ENCODE results near the gene PARN.
"Not testable (repeated sequence)": the region's sequence is repeated elsewhere in the genome, so short reads cannot be mapped to it uniquely, and the experiment has no call there.

The PARN gene

DNA sequence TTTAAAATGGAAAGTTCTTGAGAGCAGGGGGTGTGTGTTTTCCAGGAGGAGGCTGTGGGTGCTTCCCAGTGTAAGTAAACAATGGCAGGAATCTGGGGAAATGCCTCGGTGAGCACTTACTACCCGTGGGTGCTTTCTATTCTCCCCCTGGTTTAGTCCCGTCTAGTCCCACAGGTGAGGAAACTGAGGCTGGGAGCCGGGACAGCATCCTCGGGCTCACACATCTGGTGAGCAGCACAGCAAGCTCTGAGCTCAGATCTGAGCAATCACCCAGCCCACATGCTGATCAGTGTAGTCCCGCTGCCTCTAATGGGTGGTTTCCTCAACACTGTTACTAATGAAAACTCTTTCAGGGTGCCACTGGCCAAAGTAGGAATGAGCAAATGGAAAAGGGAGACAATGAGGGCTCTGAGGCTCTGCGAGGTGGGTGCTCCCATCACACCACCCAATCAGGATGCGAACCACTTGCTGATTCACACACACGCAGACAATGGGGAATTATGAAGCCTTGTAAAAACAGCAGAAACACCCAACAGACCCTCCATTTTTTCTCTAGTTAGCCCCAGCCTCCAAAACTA, 202.6 kb downstream of the PARN start:
- Histone ChIP-seq H3K9ac (no peak overlapping the region), H3K4me1 (peaks cover 9% of the 10 kb centered on the region), H2AFZ (no peak overlapping the region), H3K27me3 (ENCODE audit: control insufficient read depth, insufficient read depth, low read length) (no peaks in the 10 kb centered on the region), H3K27ac (no peak overlapping the region), H3K79me2 (no peaks in the 10 kb centered on the region), H3K4me3 (ENCODE audit: low read depth, low read length) (no peak overlapping the region), H3K9me3 (ENCODE audit: control insufficient read depth, low read length) (no peaks in the 10 kb centered on the region), H3K36me3 (ENCODE audit: control insufficient read depth, insufficient read depth, low read length) (no peaks in the 10 kb centered on the region), H3K4me2 (ENCODE audit: low read length) (no peak overlapping the region)
- TF ChIP-seq, protein P1, sequence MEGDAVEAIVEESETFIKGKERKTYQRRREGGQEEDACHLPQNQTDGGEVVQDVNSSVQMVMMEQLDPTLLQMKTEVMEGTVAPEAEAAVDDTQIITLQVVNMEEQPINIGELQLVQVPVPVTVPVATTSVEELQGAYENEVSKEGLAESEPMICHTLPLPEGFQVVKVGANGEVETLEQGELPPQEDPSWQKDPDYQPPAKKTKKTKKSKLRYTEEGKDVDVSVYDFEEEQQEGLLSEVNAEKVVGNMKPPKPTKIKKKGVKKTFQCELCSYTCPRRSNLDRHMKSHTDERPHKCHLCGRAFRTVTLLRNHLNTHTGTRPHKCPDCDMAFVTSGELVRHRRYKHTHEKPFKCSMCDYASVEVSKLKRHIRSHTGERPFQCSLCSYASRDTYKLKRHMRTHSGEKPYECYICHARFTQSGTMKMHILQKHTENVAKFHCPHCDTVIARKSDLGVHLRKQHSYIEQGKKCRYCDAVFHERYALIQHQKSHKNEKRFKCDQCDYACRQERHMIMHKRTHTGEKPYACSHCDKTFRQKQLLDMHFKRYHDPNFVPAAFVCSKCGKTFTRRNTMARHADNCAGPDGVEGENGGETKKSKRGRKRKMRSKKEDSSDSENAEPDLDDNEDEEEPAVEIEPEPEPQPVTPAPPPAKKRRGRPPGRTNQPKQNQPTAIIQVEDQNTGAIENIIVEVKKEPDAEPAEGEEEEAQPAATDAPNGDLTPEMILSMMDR (IDR thresholded peaks at IDR 0.05), result no peak

DNA sequence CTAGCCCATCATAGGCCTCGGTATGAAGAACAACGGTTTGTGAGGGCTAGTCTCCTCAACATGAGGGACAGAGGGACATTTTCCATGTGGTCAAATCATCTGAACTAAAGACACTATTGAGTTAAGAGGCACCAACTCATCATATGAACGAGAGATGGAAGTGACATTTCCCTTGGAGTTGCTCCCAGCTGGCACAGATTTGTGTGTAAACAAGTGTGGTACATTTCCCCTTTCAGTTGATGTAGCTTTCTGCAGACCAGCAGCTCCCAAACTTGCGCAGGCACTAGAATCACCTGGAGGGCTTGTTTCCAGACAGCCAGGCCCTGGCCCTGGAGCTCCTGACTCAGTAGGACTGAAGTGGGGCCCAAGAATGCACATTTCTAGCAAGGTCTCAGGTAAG, 205.5 kb downstream of the PARN start:
- Histone ChIP-seq H3K9ac (no peak overlapping the region), H3K4me3 (ENCODE audit: low read depth, low read length) (no peak overlapping the region), H3K9me3 (ENCODE audit: control insufficient read depth, low read length) (no peaks in the 10 kb centered on the region), H3K4me2 (ENCODE audit: low read length) (no peak overlapping the region), H3K4me1 (peaks cover 8% of the 10 kb centered on the region), H3K79me2 (no peaks in the 10 kb centered on the region), H3K27me3 (ENCODE audit: control insufficient read depth, insufficient read depth, low read length) (no peaks in the 10 kb centered on the region), H2AFZ (no peak overlapping the region), H3K27ac (no peak overlapping the region), H3K36me3 (ENCODE audit: control insufficient read depth, insufficient read depth, low read length) (no peaks in the 10 kb centered on the region)
- TF ChIP-seq, protein P1 (IDR thresholded peaks at IDR 0.05), result no peak

DNA sequence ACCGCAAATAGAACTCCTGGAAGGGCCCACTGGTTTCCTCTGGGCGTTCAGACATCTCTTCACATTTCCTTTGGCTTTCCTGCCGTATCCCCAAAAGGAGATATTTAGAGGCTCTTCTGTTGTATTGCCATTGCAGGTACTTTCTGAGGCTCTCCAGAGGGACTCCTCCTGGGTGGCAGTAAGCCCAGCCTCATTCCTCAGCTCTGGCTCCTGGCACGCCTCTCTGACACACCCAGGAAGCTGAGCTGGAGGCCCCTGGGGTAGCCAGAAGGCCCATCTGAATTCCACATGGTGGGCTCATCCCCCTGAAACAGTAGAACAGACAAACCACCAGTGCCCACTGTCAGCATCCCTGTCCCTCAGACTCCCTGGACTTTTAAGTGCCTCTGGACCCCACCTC, 206.7 kb downstream of the PARN start:
- Histone ChIP-seq H3K4me3 (ENCODE audit: low read depth, low read length) (no peak overlapping the region), H3K27ac (no peak overlapping the region), H3K36me3 (ENCODE audit: control insufficient read depth, insufficient read depth, low read length) (no peaks in the 10 kb centered on the region), H3K27me3 (ENCODE audit: control insufficient read depth, insufficient read depth, low read length) (no peaks in the 10 kb centered on the region), H3K9me3 (ENCODE audit: control insufficient read depth, low read length) (no peaks in the 10 kb centered on the region), H3K4me2 (ENCODE audit: low read length) (no peak overlapping the region), H3K79me2 (no peaks in the 10 kb centered on the region), H3K9ac (no peak overlapping the region), H2AFZ (no peak overlapping the region), H3K4me1 (no peaks in the 10 kb centered on the region)
- TF ChIP-seq, protein P1 (IDR thresholded peaks at IDR 0.05), result no peak

DNA sequence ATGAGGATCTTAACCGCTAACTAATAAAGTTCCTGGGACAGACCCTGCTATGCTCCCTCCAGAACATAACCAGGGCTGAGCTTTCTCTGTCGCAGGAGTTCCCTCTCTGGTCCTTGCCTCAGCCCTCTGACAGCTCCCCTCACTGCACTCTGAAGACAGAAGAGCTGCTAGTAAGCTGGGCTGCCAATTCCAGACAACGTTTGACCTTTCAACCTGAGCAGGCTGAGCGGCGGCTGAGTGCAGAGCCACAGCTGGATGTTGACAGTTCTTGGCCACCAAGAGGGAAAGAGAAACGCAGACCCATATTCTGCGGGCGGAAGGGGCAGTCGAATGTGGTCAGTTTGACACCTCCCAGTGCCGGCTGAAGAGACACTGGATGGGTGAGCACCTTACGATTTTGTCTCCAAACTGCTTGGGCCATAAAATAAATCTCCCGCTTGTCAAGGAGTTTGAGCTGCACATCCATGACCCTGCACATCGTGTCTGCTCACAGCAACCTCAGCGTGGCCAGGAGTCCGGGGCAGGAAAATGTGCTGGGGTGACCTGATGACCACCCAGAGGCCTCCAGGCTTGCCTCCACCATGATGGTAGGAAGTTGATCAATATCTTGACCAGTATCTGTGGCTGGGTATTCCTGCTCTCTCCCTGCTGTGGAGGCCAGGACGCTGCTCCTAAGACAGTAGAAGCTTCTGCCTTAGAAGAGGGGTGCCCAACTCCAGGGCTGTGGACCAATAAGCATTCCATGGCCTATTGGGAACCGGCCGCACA, 209.2 kb downstream of the PARN start:
- Histone ChIP-seq H3K79me2 (no peaks in the 10 kb centered on the region), H3K4me3 (ENCODE audit: low read depth, low read length) (no peak overlapping the region), H3K4me2 (ENCODE audit: low read length) (no peak overlapping the region), H3K9ac (no peak overlapping the region), H3K27ac (no peak overlapping the region), H3K4me1 (no peaks in the 10 kb centered on the region), H2AFZ (no peak overlapping the region), H3K27me3 (ENCODE audit: control insufficient read depth, insufficient read depth, low read length) (no peaks in the 10 kb centered on the region), H3K36me3 (ENCODE audit: control insufficient read depth, insufficient read depth, low read length) (no peaks in the 10 kb centered on the region), H3K9me3 (ENCODE audit: control insufficient read depth, low read length) (no peaks in the 10 kb centered on the region)
- TF ChIP-seq, protein P1 (IDR thresholded peaks at IDR 0.05), result no peak

DNA sequence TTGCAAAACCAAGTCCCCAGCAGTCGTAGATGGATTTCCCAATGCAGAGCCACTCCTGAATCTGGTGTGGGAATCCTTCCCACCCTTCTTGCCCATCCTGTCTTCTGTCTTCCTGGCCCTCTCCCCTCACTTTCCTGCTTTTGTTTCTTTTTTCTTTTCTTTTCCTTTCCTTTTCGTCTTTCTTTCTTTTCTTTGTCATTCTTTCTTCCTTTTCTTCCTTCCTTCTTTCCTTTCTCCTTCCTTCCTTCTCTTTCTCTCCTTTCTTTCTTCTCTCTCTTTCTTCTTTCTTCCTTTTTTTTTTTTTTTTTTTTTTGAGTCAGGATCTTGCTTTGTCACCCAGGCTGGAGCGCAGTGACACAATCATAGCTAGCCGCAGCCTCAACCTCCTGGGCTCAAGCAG, 209.8 kb downstream of the PARN start:
- H3K36me3 ChIP-seq (ENCODE audit: control insufficient read depth, insufficient read depth, low read length); H3K79me2 ChIP-seq; H3K4me2 ChIP-seq (ENCODE audit: low read length); H3K4me3 ChIP-seq (ENCODE audit: low read depth, low read length); H3K9ac ChIP-seq; H3K4me1 ChIP-seq; H3K9me3 ChIP-seq (ENCODE audit: control insufficient read depth, low read length); H3K27ac ChIP-seq; H2AFZ ChIP-seq; H3K27me3 ChIP-seq (ENCODE audit: control insufficient read depth, insufficient read depth, low read length): not testable (repeated sequence)

Data from parathyroid adenoma (tissue), 2 donors.